GM12874 (cell line): Measurements from ENCODE around the gene RNF149.

ENCODE experiments used
- CTCF ChIP-seq: IDR thresholded peaks from 2 replicates; pipeline ENCODE4 v1.5.1; 2011; ENCODE audit warnings: low read depth, mild to moderate bottlenecking, control low read depth, low read length, moderate library complexity; ENCODE audit not compliant: insufficient read depth

RNF149 gene

GRCh38 chr2:101274142-101274541 lies 34.4 kb downstream of the RNF149 start:
- no peak for TF ChIP-seq CTCF

- TF ChIP-seq CTCF, result no peak
Observed at GRCh38 chr2:101273056-101273455, 35.4 kb downstream of the RNF149 start.

GRCh38 chr2:101272045-101272784 lies 36.3 kb downstream of the RNF149 start:
- TF ChIP-seq CTCF, result no peak

- no peak for TF ChIP-seq CTCF
Observed at GRCh38 chr2:101270700-101271259, 37.7 kb downstream of the RNF149 start.

GRCh38 chr2:101267671-101268656 lies 40.5 kb downstream of the RNF149 start:
- TF ChIP-seq CTCF, result no peak

GRCh38 chr2:101265893-101266499 lies 42.5 kb downstream of the RNF149 start:
- no peak for TF ChIP-seq CTCF
